GM21528 (cell line): Measurements from ENCODE around the gene PACC1.
A peak's percentile ranks its signal among the peaks of the same experiment; 100 is the strongest.
"Not testable (repeated sequence)": the region's sequence is repeated elsewhere in the genome, so short reads cannot be mapped to it uniquely, and the experiment has no call there.

Source experiments
- ATAC-seq: cut with Tn5 transposase; IDR thresholded peaks from one replicate; pipeline ENCODE4 v1.9.1; 2021; ENCODE audit warnings: mild to moderate bottlenecking, moderate library complexity; ENCODE audit not compliant: unreplicated experiment, low FRiP score

Gene PACC1

GRCh38 chr1:212397171-212397570 is 17.5 kb downstream of the PACC1 start:
- ATAC-seq, result no peak

- no peak for ATAC-seq
Measured at GRCh38 chr1:212396638-212397037, 18.0 kb downstream of the PACC1 start.

DNA sequence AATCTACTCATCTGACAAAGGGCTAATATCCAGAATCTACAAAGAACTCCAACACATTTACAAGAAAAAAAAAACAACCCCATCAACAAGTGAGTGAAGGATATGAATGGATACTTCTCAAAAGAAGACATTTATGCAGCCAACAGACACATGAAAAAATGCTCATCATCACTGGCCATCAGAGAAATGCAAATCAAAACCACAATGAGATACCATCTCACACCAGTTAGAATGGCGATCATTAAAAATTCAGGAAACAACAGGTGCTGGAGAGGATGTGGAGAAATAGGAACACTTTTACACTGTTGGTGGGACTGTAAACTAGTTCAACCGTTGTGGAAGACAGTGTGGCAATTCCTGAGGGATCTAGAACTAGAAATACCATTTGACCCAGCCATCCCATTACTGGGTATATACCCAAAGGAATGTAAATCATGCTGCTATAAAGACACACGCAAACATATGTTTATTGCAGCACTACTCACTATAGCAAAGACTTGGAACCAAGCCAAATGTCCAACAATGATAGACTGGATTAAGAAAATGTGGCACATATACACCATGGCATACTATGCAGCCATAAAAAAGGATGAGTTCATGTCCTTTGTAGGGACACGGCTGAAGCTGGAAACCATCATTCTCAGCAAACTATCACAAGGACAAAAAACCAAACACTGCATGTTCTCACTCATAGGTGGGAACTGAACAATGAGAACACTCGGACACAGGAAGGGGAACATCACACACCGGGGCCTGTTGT is 18.8 kb downstream of the PACC1 start:
- not testable (repeated sequence) for ATAC-seq

DNA sequence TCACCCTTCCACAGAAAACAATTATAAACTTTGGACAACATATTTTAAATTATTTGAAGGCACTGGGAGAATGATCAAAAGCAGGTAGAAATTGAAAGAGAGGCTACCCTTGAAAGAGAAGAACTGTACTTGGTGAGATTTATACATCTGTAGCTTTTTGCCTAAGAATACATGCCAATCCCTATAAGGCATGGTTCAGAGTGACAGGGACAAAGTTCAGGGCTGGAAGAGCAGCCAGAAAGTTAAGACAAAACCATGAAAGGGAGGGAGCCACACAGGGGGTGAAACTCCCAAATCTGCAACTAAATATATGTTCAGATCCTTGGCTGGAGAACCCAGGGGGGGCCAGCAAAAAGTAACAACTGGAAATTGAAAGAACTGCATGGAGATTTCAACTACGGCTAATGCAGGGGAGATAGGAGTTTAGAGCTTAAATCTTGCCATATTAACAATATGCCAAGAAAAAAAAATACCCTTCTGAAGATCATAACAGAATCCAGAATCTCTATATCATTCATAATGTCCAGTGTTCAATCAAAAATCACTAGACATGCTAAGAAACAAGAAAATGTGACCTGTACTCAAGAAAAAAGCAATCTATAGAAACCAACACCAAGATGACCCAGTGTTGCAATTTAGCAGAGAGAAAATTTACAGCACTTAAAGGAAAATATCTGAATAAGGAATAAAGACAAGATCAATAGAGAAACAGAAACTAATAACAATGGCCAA is 25.5 kb downstream of the PACC1 start:
- no peak for ATAC-seq

- no peak for ATAC-seq
Measured at GRCh38 chr1:212386029-212386428, 28.7 kb downstream of the PACC1 start.

DNA sequence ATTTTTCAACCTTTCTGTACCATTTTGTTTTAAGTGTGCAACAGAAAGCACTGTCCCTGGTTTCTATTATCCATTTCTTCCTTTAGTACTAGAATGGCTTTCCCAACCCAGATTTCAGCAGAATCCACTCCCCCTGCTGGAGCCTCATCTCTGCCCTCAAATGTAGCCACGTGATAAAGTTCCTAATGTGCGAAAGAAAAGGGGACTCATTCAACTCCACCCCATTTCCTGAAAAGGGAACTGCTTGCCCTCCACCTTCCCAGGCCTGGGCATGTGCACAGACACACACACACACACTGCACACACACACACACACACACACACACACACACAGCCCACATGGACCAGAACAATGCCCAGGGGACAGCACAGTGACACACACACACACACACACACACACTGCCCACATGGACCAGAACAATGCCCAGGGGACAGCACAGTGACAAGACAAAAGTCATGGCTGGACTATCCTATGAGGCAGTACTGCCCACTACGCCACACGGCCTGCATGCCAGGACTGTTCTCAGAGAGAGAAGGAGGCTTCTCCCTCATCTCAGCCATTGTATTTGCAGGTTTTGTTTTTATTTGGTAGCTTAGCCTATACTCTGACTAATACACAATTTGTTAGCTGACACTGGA is 33.2 kb downstream of the PACC1 start:
- ATAC-seq, result no peak

- ATAC-seq, result no peak
Measured at GRCh38 chr1:212379366-212379765, 35.3 kb downstream of the PACC1 start.

DNA sequence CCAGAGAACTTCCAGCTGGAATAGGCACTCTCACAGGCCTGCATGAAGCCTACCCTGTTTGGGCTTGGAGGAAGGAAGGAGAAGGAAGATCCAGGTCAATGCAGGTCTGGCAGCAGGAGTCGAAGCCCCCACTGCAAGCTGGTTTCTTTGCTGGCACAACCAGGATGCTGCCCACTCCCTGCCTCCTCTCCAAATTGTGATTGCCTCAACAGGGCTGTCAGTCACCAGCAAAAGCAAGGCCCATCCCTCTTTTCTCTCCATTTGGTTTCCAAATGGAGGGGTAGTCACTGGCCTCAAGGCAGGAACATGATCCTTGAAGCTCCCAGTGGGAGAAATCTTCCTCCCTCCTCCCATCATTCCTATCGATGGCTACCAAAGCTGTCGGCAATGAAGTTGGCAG is 37.0 kb downstream of the PACC1 start:
- ATAC-seq, result no peak

DNA sequence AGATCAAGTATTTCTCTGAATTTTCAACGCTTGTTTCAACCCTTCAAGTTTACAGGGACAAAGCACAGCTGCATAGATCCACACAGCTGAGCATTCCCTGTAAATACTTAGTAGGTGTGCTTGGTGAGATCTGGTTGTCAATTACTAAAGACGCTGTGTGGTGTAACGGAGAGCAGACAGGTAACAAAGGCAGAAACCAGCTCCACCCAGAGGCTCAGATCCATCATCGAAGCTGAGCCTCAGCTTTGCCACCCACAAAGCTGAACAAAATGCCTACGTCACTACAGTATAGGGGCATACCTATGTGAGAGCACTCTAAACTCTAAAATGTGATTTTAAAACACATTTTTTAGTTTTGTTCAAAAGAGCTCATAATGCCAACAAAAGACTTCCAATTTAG is 38.7 kb downstream of the PACC1 start:
- ATAC-seq, result no peak

- ATAC-seq, result peak; percentile 84
Measured at GRCh38 chr1:212368073-212368484, 46.6 kb downstream of the PACC1 start.

GRCh38 chr1:212367474-212368072 is 47.1 kb downstream of the PACC1 start:
- ATAC-seq, result peak; percentile 30

GRCh38 chr1:212366901-212367300 is 47.8 kb downstream of the PACC1 start:
- ATAC-seq, result no peak

GRCh38 chr1:212364985-212365384 is 49.7 kb downstream of the PACC1 start:
- ATAC-seq, result no peak

DNA sequence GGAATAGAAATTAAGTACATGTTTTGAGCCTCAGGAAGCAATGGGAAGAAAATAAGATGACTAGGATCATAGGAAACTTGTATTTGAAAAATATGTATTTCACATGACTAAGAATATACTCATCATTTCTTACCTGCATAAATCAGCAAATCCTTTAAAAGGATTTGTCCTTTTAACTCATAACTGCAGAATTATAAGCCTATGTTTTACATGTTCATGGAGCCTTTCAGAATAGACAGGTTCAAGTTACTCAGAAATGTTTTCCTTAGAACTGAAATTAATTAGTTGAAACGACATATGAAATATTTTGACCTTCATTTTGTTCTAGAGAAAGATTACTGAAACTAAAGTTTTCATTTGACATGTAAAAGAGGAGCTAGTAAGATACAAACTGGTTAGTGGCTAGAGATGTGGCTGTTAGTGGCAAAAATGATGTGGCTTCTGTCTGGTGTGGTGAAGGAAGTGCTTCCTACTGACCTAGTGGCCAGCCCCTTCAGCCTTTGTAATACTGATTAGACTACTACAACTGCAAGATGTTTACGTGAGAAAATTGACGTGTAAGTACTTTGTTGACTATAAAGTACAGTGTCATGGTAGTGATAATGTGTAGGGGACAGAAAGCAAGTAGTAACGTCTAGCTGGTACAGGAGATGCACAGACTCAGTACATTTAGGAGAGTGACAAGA is 54.7 kb downstream of the PACC1 start:
- ATAC-seq, result no peak

DNA sequence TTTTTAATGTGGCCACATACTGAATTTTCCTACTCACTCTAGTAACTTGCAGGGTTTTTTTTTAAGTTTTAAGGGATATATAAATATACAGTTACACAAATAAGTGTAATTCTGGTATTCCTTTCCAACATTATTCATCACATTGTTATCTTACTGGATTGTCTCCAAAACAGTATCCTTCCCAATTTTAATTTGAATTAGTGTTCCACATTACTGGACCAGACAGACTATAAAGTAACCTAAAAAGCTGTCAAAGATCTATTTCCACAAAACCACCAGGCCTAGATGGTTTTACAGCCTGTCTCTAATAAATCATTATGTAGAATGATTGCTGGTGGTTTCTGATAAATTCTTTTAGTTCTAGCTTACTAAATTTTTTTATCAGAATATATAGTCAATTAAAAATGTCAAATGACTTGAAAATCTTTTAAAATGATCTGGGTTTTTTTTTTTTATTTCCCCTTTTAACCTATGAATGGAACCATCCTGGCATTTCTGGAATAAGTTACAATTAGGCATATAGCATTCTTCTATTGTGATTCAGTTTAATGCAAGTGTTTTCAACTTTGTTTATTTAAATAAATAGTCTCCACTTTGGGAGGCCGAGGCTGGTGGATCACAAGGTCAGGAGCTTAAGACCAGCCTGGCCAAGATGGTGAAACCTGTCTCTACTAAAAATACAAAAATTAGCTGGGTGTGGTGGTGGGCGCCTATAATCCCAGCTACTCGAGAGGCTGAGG is 59.3 kb downstream of the PACC1 start:
- no peak for ATAC-seq

DNA sequence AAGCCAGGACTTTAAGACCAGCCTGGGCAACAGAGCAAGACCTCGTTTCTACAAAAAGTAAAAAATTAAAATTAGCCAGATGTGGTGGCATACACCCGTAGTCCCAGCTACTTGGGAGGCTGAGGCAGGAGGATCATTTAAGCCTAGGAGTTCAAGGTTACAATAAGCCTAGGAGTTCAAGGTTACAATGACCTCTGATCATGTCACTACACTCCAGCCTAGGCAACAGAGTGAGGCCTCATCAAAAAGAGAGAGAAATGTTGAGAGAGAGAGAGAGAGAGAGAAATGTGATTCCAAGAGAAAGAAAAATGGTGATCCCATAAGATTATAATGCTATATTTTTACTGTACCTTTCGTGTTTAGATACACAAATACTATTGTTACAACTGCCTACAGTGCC is 60.2 kb downstream of the PACC1 start:
- ATAC-seq, result no peak

DNA sequence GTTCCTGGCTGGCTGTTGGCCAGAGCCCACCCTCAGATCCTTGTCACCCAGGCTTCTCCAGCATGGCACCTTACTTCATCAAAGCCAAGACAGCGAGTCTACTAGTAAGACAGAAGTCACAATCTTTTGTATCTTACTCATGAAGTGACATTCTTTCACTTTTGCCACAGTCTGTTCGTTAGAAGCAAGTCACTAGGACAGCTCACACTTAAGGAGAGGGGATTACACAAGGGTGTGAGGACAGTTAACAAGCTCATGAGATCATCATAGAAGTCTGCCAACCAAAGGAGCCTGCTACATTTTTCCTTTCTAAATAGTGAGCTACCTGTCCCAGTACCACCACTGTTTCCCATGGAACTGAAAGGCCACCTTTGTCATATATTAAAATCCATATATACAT is 61.5 kb downstream of the PACC1 start:
- no peak for ATAC-seq

GRCh38 chr1:212351588-212352362 is 62.9 kb downstream of the PACC1 start:
- ATAC-seq, result no peak

- ATAC-seq, result no peak
Measured at GRCh38 chr1:212346601-212347000, 68.1 kb downstream of the PACC1 start.
